Calu3 (cell line): ENCODE measurements around the gene DGKI. TPM values are rescaled to one million over a fixed set of nuclear protein-coding genes. Genes with fewer than 3 reads are reported as not detected.

Source experiments
- BruUV-seq: library from RNA; stranded (reverse); fragments of 400-500 nt; replicated peaks from 2 replicates; lab custom pipeline; 2021; lab: Mats Ljungman, UMichigan
- CTCF ChIA-PET: fragments of 300-600 bp; sonication (Branson Sonifier 250); formaldehyde crosslinking; loops from one replicate; lab custom pipeline; 2022; ENCODE audit warnings: antibody characterized with exemption; lab: Charles Lee
- DNase-seq: peaks from one replicate; pipeline ENCODE4 v3.0.0; 2022
- H3K27ac Mint-ChIP-seq: one replicate; pipeline ENCODE4 v1.8.0; 2022; ENCODE audit warnings: mixed read lengths; ENCODE audit not compliant: unreplicated experiment
- H3K27me3 Mint-ChIP-seq: one replicate; pipeline ENCODE4 v1.8.0; 2022; ENCODE audit warnings: mixed read lengths; ENCODE audit not compliant: unreplicated experiment
- H3K36me3 Mint-ChIP-seq: one replicate; pipeline ENCODE4 v1.8.0; 2022; ENCODE audit warnings: mild to moderate bottlenecking, moderate library complexity, mixed read lengths; ENCODE audit not compliant: insufficient read depth, unreplicated experiment
- H3K4me1 Mint-ChIP-seq: one replicate; pipeline ENCODE4 v1.8.0; 2022; ENCODE audit warnings: mild to moderate bottlenecking, low read depth, mixed read lengths; ENCODE audit not compliant: unreplicated experiment
- H3K4me3 Mint-ChIP-seq: one replicate; pipeline ENCODE4 v1.8.0; 2022; ENCODE audit warnings: mild to moderate bottlenecking, low read depth, moderate library complexity, mixed read lengths; ENCODE audit not compliant: unreplicated experiment
- H3K9me3 Mint-ChIP-seq: one replicate; pipeline ENCODE4 v1.8.0; 2022; ENCODE audit warnings: low read depth, mixed read lengths; ENCODE audit not compliant: unreplicated experiment
- intact Hi-C: fragments of 100-400 bp; cut with micrococcal nuclease; formaldehyde crosslinking; loops from one replicate; pipeline ENCODE4 v1.10.0; 2022; ENCODE audit not compliant: unreplicated experiment
- total RNA-seq: library from RNA; stranded (reverse); gene quantifications from 2 replicates; pipeline ENCODE4 v1.2.3, GENCODE V29; 2022
- TF ChIP-seq, protein P1 (sequence below): fragments of 200-600 bp; IDR thresholded peaks from one replicate; pipeline ENCODE4 v1.8.0; 2022; ENCODE audit warnings: antibody characterized with exemption; ENCODE audit not compliant: unreplicated experiment

The DGKI gene
- total RNA-seq, 1 experiment from 2014 or later = not detected

DNA sequence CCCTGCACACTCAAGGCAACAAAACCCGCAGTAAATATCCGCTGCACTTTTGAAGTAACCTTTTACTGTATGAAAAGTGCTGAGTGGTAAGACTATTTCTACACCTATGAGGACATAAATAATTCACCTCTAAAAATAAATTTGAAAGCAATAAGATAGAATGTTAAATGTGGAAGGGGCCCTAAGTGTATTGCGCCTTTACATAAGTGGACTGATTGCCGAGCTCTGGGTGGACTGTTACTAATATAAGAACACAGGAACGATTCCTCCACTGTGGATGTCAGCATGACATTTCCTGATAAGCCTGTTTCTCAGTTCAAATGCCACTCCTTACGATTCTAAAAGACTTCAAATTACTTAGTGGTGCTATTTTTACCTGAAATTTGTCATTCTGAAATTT lies 311.2 kb downstream of the DGKI start:
- no peak overlapping the region for H3K27ac Mint-ChIP-seq
- intact Hi-C loops = no loop called here
- H3K4me1 Mint-ChIP-seq = peaks cover 10% of the 10 kb centered on the region
- H3K27me3 Mint-ChIP-seq = no peaks in the 10 kb centered on the region
- no peaks in the 10 kb centered on the region for H3K36me3 Mint-ChIP-seq
- H3K9me3 Mint-ChIP-seq = peaks cover 2% of the 10 kb centered on the region
- BruUV-seq = no TSS peak
- CTCF ChIA-PET = no interaction called here
- H3K4me3 Mint-ChIP-seq = no peak overlapping the region
- no peak for DNase-seq
- TF ChIP-seq, protein P1, sequence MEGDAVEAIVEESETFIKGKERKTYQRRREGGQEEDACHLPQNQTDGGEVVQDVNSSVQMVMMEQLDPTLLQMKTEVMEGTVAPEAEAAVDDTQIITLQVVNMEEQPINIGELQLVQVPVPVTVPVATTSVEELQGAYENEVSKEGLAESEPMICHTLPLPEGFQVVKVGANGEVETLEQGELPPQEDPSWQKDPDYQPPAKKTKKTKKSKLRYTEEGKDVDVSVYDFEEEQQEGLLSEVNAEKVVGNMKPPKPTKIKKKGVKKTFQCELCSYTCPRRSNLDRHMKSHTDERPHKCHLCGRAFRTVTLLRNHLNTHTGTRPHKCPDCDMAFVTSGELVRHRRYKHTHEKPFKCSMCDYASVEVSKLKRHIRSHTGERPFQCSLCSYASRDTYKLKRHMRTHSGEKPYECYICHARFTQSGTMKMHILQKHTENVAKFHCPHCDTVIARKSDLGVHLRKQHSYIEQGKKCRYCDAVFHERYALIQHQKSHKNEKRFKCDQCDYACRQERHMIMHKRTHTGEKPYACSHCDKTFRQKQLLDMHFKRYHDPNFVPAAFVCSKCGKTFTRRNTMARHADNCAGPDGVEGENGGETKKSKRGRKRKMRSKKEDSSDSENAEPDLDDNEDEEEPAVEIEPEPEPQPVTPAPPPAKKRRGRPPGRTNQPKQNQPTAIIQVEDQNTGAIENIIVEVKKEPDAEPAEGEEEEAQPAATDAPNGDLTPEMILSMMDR = no peak

DNA sequence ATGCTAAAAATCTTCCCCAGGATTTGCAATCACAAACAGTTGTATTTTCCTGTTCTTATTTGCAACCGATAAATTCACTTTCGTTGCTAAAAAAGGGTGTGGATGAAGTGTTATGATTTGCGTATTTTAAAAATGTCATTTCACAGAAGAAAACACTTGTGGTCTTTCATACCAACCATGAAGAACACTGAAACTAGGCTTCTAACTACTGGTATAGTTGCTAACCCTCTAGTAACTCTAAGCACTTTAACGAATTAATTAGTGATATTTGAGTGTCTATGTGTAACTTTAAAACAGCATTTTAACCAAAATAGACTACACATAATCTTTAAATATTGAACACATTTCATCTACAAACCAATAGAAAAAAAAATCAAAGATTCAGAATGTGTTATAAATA lies 315.1 kb downstream of the DGKI start:
- no TSS peak for BruUV-seq
- no peaks in the 10 kb centered on the region for H3K27me3 Mint-ChIP-seq
- CTCF ChIA-PET = no interaction called here
- no peak overlapping the region for H3K27ac Mint-ChIP-seq
- TF ChIP-seq, protein P1 = no peak
- no peaks in the 10 kb centered on the region for H3K36me3 Mint-ChIP-seq
- no peaks in the 10 kb centered on the region for H3K9me3 Mint-ChIP-seq
- H3K4me3 Mint-ChIP-seq = no peak overlapping the region
- no peaks in the 10 kb centered on the region for H3K4me1 Mint-ChIP-seq
- DNase-seq = no peak
- intact Hi-C loops = no loop called here

DNA sequence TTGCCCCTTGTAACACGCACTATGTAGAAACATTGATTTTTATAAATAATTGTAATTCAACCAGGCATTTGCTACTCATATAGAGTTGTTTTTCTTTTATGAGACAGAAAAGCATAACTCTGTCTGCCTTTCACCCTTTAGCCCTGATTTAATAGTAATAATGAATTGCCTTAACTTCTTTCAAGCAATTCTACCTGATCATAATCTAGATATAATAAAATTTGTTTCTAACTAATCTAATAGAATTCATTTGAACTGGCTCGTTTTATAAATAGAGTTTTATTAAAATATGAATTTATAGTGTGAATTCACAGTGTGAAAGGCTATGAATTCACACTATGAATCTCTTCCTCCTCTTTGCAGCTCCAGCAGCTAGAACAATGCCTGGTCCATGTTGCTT lies 319.1 kb downstream of the DGKI start:
- H3K9me3 Mint-ChIP-seq = no peaks in the 10 kb centered on the region
- no peaks in the 10 kb centered on the region for H3K36me3 Mint-ChIP-seq
- DNase-seq = no peak
- TF ChIP-seq, protein P1 = no peak
- H3K4me3 Mint-ChIP-seq = no peak overlapping the region
- CTCF ChIA-PET = interaction anchor here (0.6 kb wide), 1 partner anchor 60 kb away, joined by 8 read pairs; no protein-coding TSS in a partner anchor
- H3K27me3 Mint-ChIP-seq = no peaks in the 10 kb centered on the region
- no peak overlapping the region for H3K27ac Mint-ChIP-seq
- intact Hi-C loops = no loop called here
- no TSS peak for BruUV-seq
- no peaks in the 10 kb centered on the region for H3K4me1 Mint-ChIP-seq

DNA sequence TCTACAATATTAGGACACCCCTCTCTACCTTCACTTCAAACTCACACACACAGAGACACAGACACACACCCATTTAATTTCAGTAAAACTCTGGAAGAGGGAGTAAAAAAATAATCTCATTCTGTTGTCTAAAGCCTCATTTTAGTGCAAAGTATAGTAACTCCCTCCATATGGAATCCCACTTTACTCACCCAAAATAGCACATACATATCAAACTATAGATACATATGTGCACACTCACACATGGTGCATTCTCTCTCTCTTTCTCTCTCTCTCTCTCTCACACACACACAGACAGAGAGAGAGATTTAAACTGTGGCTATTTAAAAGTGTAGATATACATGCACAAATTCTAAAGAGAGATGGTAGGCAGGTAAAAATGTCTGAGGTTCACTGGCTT lies 323.6 kb downstream of the DGKI start:
- no peak overlapping the region for H3K27ac Mint-ChIP-seq
- CTCF ChIA-PET = no interaction called here
- no TSS peak for BruUV-seq
- TF ChIP-seq, protein P1 = no peak
- H3K9me3 Mint-ChIP-seq = peaks cover 3% of the 10 kb centered on the region
- intact Hi-C loops = no loop called here
- H3K4me1 Mint-ChIP-seq = no peaks in the 10 kb centered on the region
- H3K4me3 Mint-ChIP-seq = no peak overlapping the region
- DNase-seq = no peak
- H3K36me3 Mint-ChIP-seq = no peaks in the 10 kb centered on the region
- no peaks in the 10 kb centered on the region for H3K27me3 Mint-ChIP-seq
